Measurements from ENCODE around the gene CAMTA2.

CAMTA2 gene

GRCh38 chr17:5000237-5000639 is 12.8 kb upstream of the CAMTA2 start:
- TF ChIP-seq CTCF (conservative IDR thresholded peaks at IDR 0.05; ENCODE audit: control insufficient read depth, insufficient read depth, low read depth, low read length), result no peak
- DNase-seq (ENCODE audit: low read depth), result peak; percentile 27
- H3K4me3 ChIP-seq (ENCODE audit: control insufficient read depth, low read depth, low read length), result no peak overlapping the region

DNA sequence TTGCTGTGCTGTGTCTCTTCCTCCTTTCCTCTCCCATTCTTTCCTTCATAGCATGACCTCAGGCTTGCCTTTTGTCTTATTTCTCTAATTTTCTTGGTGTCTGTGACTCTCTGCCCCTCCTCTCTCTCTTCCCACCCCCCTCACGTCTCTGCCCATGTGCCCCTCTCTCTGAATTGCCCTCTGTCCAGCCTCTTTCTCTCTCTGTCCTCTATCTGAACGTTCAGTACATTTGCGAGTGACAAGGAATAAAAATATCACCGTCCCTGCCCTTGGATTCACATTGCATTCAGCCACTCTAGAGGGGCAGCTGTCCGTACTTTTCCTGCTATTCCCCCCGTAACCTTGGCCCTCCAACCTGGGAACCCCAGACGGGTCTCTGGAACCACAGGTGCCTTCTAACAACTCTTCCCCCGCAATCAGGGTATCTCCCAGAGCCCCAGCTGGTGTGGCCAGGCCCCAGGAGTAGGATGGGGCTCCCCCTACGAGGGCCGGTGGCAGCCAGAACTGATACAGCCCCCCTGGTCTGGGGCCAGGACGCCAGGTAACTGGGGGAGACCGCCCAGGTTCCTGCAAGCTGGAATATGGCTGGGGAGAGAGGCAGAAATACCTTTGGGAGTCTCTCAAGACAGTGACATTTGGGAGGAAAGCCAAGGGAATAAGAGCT is 12.1 kb upstream of the CAMTA2 start:
- DNase-seq (ENCODE audit: low read depth), result no peak
- no peak for TF ChIP-seq CTCF (conservative IDR thresholded peaks at IDR 0.05; ENCODE audit: control insufficient read depth, insufficient read depth, low read depth, low read length)
- H3K4me3 ChIP-seq (ENCODE audit: control insufficient read depth, low read depth, low read length), result peak overlapping the region; percentile 75

DNA sequence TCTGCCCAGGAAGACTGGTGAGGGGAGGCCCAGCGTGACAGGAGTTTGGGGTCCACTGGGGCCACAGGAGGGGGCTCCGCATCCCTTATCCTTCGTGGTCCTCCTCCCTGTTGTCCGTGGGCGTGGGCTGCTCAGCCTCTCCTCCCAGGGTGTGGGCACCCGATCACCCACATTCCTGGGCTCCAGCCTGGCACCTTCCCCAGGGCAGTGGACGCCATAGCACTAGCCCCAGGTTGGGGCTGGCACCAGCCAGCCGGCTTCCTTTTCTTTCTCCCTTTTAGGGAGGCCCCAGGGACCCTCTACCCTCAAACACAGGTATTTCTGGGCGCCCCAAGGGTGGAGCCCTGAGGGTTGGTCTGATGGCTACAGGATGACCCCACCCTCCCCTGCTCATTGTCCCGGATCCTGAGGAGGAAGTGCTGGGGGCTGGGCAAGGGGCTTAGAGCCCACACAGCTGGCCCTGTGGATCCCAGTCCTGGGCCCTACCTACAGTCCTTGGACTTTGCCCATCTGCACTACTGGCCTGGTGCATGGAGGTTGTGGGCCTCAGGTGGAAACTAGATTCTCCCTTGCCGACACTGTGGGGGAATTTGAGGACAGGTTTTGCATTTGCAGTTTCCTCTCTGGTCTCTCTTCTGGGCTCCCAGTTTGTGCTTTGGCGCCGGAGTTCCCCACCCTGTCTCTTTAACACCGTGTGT is 11.4 kb upstream of the CAMTA2 start:
- H3K4me3 ChIP-seq (ENCODE audit: control insufficient read depth, low read depth, low read length), result peak overlapping the region; percentile 75
- DNase-seq (ENCODE audit: low read depth), result no peak
- no peak for TF ChIP-seq CTCF (conservative IDR thresholded peaks at IDR 0.05; ENCODE audit: control insufficient read depth, insufficient read depth, low read depth, low read length)

DNA sequence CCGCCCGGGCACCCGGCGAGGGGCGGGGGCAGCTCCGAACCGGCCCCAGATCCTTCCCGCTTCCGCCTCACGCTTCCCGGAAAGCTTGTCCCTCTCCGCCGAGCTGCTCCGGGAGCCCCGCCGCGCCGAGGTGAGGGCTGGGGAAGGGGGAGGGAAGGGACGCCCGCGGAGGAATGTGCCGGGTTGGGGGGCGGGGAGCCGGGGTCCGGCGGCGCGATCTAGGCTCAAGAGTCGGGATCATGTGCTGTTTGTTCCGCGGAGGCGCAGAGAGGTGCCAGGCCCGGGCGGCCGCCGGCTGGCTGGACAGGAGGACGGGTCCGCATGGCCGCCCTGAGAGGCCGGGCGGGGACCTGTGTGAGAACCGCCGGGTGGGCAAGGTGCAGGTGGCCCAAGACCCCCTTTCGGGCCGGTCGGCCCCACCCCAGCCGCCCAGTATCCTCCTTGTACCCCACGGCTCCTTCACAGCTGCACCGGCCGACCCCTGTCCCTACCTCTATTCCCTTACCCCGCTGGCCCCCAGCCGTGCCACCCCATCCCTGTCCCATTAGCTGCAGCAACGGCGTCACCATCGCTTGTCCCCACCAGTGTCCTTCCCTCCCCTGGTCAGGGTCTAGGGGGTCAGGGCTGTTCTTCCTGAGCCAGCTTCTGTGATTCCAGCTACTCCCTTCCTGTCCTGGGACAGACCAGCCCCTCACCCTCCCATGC is 10.7 kb upstream of the CAMTA2 start:
- peak overlapping the region; percentile 75 for H3K4me3 ChIP-seq (ENCODE audit: control insufficient read depth, low read depth, low read length)
- DNase-seq (ENCODE audit: low read depth), result no peak
- no peak for TF ChIP-seq CTCF (conservative IDR thresholded peaks at IDR 0.05; ENCODE audit: control insufficient read depth, insufficient read depth, low read depth, low read length)

DNA sequence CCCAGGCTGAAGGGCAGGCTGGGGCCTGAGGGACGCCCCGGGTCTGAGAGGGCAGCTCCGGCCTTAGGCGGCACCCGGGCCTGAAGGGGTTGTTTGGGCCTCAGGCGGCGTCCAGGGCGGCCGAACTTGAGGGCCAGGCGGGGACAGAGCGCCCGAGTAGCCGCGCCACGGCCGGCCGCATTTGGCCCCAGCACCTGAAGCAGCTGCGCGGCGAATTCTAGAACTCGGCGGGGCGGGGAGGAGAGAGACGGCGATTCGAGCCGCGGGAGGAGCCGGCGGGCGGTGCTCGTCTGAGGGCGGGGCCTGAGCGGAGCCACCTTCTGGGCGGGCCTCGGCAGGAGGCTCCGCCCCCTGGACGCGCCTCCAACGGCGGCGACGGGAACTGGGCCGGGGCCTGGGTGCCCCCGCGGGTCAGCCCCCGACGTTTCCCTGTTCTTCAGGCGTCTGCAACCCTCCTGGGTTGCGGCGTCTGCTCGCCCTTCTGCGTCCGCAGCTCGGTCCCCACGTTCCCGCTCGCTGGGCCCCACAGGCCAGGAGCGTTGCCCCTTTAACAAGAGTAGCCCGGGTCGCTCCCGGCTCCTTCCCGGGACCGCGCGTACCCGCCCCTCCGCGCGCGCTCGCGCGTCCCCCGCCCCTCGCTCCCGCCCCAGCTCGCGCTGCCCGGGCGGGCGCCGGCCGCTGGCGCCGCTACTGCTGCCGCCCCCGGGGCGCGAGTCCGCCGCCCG is 10.0 kb upstream of the CAMTA2 start, which contains the start of the genes INCA1 and KIF1C:
Gene INCA1 (minus strand): TSS at position 221 of the 725 bp plus-strand sequence. CDS start 3,085 bp downstream, outside the sequence.
Gene KIF1C (plus strand): TSS at position 649 of the 725 bp plus-strand sequence. CDS start 2,297 bp downstream, outside the sequence.
- TF ChIP-seq CTCF (conservative IDR thresholded peaks at IDR 0.05; ENCODE audit: control insufficient read depth, insufficient read depth, low read depth, low read length), result no peak
- DNase-seq (ENCODE audit: low read depth), result peak; percentile 77

GRCh38 chr17:4994081-4994595 is 6.7 kb upstream of the CAMTA2 start:
- no peak overlapping the region for H3K4me3 ChIP-seq (ENCODE audit: control insufficient read depth, low read depth, low read length)
- peak; percentile 61 for DNase-seq (ENCODE audit: low read depth)
- no peak for TF ChIP-seq CTCF (conservative IDR thresholded peaks at IDR 0.05; ENCODE audit: control insufficient read depth, insufficient read depth, low read depth, low read length)

More for the DNA sequence above, 10.0 kb upstream of the CAMTA2 start, which contains the start of the genes INCA1 and KIF1C:
- H3K4me3 ChIP-seq (ENCODE audit: control insufficient read depth, low read depth, low read length), result peak within 1 kb of the TSS; percentile 75

Data from fibroblast of mammary gland (primary cell).